Karpas-422 (cell line): ENCODE measurements around the gene SFTPA2. TPM values are rescaled to one million over a fixed set of nuclear protein-coding genes. Genes with fewer than 3 reads are reported as not detected.
"Not testable (repeated sequence)": the region's sequence is repeated elsewhere in the genome, so short reads cannot be mapped to it uniquely, and the experiment has no call there.

Source experiments
- DNase-seq: peaks from one replicate; pipeline ENCODE4 v3.0.0-alpha.2; 2015
- H2AFZ ChIP-seq: fragments of 200-600 bp; sonication (generic); 2 replicates; pipeline ENCODE4 v1.6.1; 2014; ENCODE audit warnings: antibody characterized with exemption, low read length, mixed read lengths
- H3K27ac ChIP-seq: fragments of 200-600 bp; sonication (generic); 2 replicates; pipeline ENCODE4 v1.5.1; 2014; ENCODE audit warnings: mild to moderate bottlenecking, low read length, moderate library complexity
- H3K27me3 ChIP-seq: fragments of 200-600 bp; sonication (generic); 2 replicates; pipeline ENCODE4 v1.6.1; 2014; ENCODE audit warnings: low read length, mixed read lengths
- H3K36me3 ChIP-seq: fragments of 200-600 bp; sonication (generic); 2 replicates; pipeline ENCODE4 v1.6.1; 2014; ENCODE audit warnings: low read length, mixed read lengths; ENCODE audit not compliant: insufficient read depth
- H3K4me1 ChIP-seq: fragments of 200-600 bp; sonication (generic); 2 replicates; pipeline ENCODE4 v1.6.1; 2014; ENCODE audit warnings: mild to moderate bottlenecking, low read length, mixed read lengths
- H3K4me2 ChIP-seq: fragments of 200-600 bp; sonication (generic); 2 replicates; pipeline ENCODE4 v1.6.1; 2014; ENCODE audit warnings: low read length, low read depth, mild to moderate bottlenecking; ENCODE audit not compliant: poor library complexity, severe bottlenecking
- H3K4me3 ChIP-seq: fragments of 200-600 bp; sonication (generic); 2 replicates; pipeline ENCODE4 v1.5.1; 2014; ENCODE audit warnings: mild to moderate bottlenecking, antibody characterized with exemption, low read length, mixed read lengths
- H3K79me2 ChIP-seq: fragments of 200-600 bp; sonication (generic); 2 replicates; pipeline ENCODE4 v1.6.1; 2014; ENCODE audit warnings: mild to moderate bottlenecking, low read length, mixed read lengths
- H3K9ac ChIP-seq: fragments of 200-600 bp; sonication (generic); 2 replicates; pipeline ENCODE4 v1.6.0; 2014; ENCODE audit warnings: low read length
- H3K9me2 ChIP-seq: fragments of 200-600 bp; sonication (generic), shearing (Covaris generic); replicated peaks from 2 replicates; pipeline ENCODE4 v1.6.0; 2014; ENCODE audit warnings: mild to moderate bottlenecking, low read length, moderate library complexity; ENCODE audit not compliant: insufficient read depth
- H3K9me3 ChIP-seq: fragments of 300-700, 200-600 bp; sonication (generic); 2 replicates; pipeline ENCODE4 v1.6.1; 2014; ENCODE audit warnings: low read length, mixed read lengths
- H4K20me1 ChIP-seq: fragments of 200-600 bp; sonication (generic); 2 replicates; pipeline ENCODE4 v1.6.1; 2014; ENCODE audit warnings: mild to moderate bottlenecking, antibody characterized with exemption, low read length, low read depth; ENCODE audit not compliant: insufficient read depth
- total RNA-seq: library from RNA; depleted of rRNA; stranded (reverse); fragments of >200 nt; shearing (Covaris generic); gene quantifications from 2 replicates; pipeline ENCODE4 v1.2.3, GENCODE V29; 2014; ENCODE audit warnings: low replicate concordance

SFTPA2 gene
- total RNA-seq, 1 experiment from 2014 or later = not detected

GRCh38 chr10:79581044-79581443 lies 20.8 kb upstream of the SFTPA2 start:
- Histone ChIP-seq H3K9me3 (no peaks in the 10 kb centered on the region), H3K4me2 (no peak overlapping the region), H3K4me1 (no peaks in the 10 kb centered on the region), H3K27ac (no peak overlapping the region), H4K20me1 (no peaks in the 10 kb centered on the region), H3K4me3 (no peak overlapping the region), H3K27me3 (no peaks in the 10 kb centered on the region), H3K9me2 (no peaks in the 10 kb centered on the region), H3K9ac (no peak overlapping the region), H2AFZ (no peak overlapping the region), H3K36me3 (no peaks in the 10 kb centered on the region), H3K79me2 (no peaks in the 10 kb centered on the region)
- DNase-seq = no peak

- H3K36me3 ChIP-seq = no peaks in the 10 kb centered on the region
- H3K79me2 ChIP-seq = no peaks in the 10 kb centered on the region
- H3K9me2 ChIP-seq = no peaks in the 10 kb centered on the region
- H3K9me3 ChIP-seq = no peaks in the 10 kb centered on the region
- DNase-seq = no peak
- H3K4me2 ChIP-seq = no peak overlapping the region
- H4K20me1 ChIP-seq = no peaks in the 10 kb centered on the region
- H3K27ac ChIP-seq = no peak overlapping the region
- no peak overlapping the region for H3K9ac ChIP-seq
- no peaks in the 10 kb centered on the region for H3K4me1 ChIP-seq
- H3K27me3 ChIP-seq = no peaks in the 10 kb centered on the region
- H3K4me3 ChIP-seq = no peak overlapping the region
- no peak overlapping the region for H2AFZ ChIP-seq
Measured at GRCh38 chr10:79579361-79579760, 19.2 kb upstream of the SFTPA2 start.

- H3K36me3 ChIP-seq, H3K4me1 ChIP-seq, H4K20me1 ChIP-seq, H3K27ac ChIP-seq, H3K27me3 ChIP-seq, H2AFZ ChIP-seq, DNase-seq, H3K4me3 ChIP-seq, H3K79me2 ChIP-seq, H3K9me3 ChIP-seq, H3K9ac ChIP-seq, H3K9me2 ChIP-seq, H3K4me2 ChIP-seq: not testable (repeated sequence)
Measured at GRCh38 chr10:79570624-79571023, 10.4 kb upstream of the SFTPA2 start.

- no peaks in the 10 kb centered on the region for H4K20me1 ChIP-seq
- no peaks in the 10 kb centered on the region for H3K9me3 ChIP-seq
- no peaks in the 10 kb centered on the region for H3K36me3 ChIP-seq
- no peak overlapping the region for H2AFZ ChIP-seq
- no peaks in the 10 kb centered on the region for H3K9me2 ChIP-seq
- H3K4me2 ChIP-seq = no peak overlapping the region
- no peaks in the 10 kb centered on the region for H3K27me3 ChIP-seq
- DNase-seq = no peak
- H3K79me2 ChIP-seq = no peaks in the 10 kb centered on the region
- H3K9ac ChIP-seq = no peak overlapping the region
- no peak overlapping the region for H3K4me3 ChIP-seq
- H3K27ac ChIP-seq = no peak overlapping the region
- H3K4me1 ChIP-seq = no peaks in the 10 kb centered on the region
Measured at GRCh38 chr10:79563426-79563825, 3.2 kb upstream of the SFTPA2 start.

- H3K4me2 ChIP-seq = no peak overlapping the region
- no peaks in the 10 kb centered on the region for H3K27me3 ChIP-seq
- no peaks in the 10 kb centered on the region for H3K9me3 ChIP-seq
- no peaks in the 10 kb centered on the region for H3K4me1 ChIP-seq
- no peak overlapping the region for H3K27ac ChIP-seq
- no peaks in the 10 kb centered on the region for H3K36me3 ChIP-seq
- H2AFZ ChIP-seq = no peak overlapping the region
- H3K4me3 ChIP-seq = no peak overlapping the region
- no peaks in the 10 kb centered on the region for H4K20me1 ChIP-seq
- no peak overlapping the region for H3K9ac ChIP-seq
- peak; percentile 84 for DNase-seq
- no peaks in the 10 kb centered on the region for H3K9me2 ChIP-seq
- no peaks in the 10 kb centered on the region for H3K79me2 ChIP-seq
Measured at GRCh38 chr10:79562135-79562756, 2.0 kb upstream of the SFTPA2 start.

GRCh38 chr10:79561257-79561656 lies 1.1 kb upstream of the SFTPA2 start:
- Histone ChIP-seq H3K4me3 (no peak overlapping the region), H3K36me3 (no peaks in the 10 kb centered on the region), H3K4me2 (no peak overlapping the region), H3K79me2 (no peaks in the 10 kb centered on the region), H3K9ac (no peak overlapping the region), H3K9me2 (no peaks in the 10 kb centered on the region), H3K27me3 (no peaks in the 10 kb centered on the region), H3K4me1 (no peaks in the 10 kb centered on the region), H3K9me3 (no peaks in the 10 kb centered on the region), H2AFZ (no peak overlapping the region), H4K20me1 (no peaks in the 10 kb centered on the region), H3K27ac (no peak overlapping the region)
- DNase-seq = no peak

GRCh38 chr10:79559726-79560125 lies 481 bp downstream of the SFTPA2 start:
- Histone ChIP-seq H3K4me2 (no peak overlapping the region), H3K27ac (no peak overlapping the region), H3K4me3 (no peak overlapping the region), H3K36me3 (no peaks in the 10 kb centered on the region), H3K27me3 (no peaks in the 10 kb centered on the region), H3K9me3 (no peaks in the 10 kb centered on the region), H4K20me1 (no peaks in the 10 kb centered on the region), H3K9me2 (no peaks in the 10 kb centered on the region), H2AFZ (no peak overlapping the region), H3K9ac (no peak overlapping the region), H3K79me2 (no peaks in the 10 kb centered on the region), H3K4me1 (no peaks in the 10 kb centered on the region)
- DNase-seq = no peak

GRCh38 chr10:79556961-79557360 lies 3.2 kb downstream of the SFTPA2 start:
- not testable (repeated sequence) for DNase-seq, H3K9me3 ChIP-seq, H3K27ac ChIP-seq, H3K9ac ChIP-seq, H3K27me3 ChIP-seq, H3K9me2 ChIP-seq, H3K79me2 ChIP-seq, H3K4me3 ChIP-seq, H3K4me2 ChIP-seq, H4K20me1 ChIP-seq, H3K36me3 ChIP-seq, H3K4me1 ChIP-seq, H2AFZ ChIP-seq
